Osteocyte (in vitro differentiated cells): ENCODE results near the gene A4GNT. TPM values are rescaled to one million over a fixed set of nuclear protein-coding genes. Genes with fewer than 3 reads are reported as not detected.

Source experiments
- DNase-seq: peaks from one replicate; pipeline ENCODE4 v3.0.0; 2021; ENCODE audit warnings: mixed read lengths; ENCODE audit not compliant: unreplicated experiment; ENCODE audit errors: extremely low spot score
- H3K27ac Mint-ChIP-seq: one replicate; pipeline ENCODE4 v1.8.0; 2021; ENCODE audit warnings: mild to moderate bottlenecking, mixed read lengths; ENCODE audit not compliant: unreplicated experiment
- H3K27me3 Mint-ChIP-seq: one replicate; pipeline ENCODE4 v1.8.0; 2021; ENCODE audit warnings: mixed read lengths; ENCODE audit not compliant: unreplicated experiment
- H3K36me3 Mint-ChIP-seq: one replicate; pipeline ENCODE4 v1.8.0; 2021; ENCODE audit warnings: mixed read lengths; ENCODE audit not compliant: unreplicated experiment
- H3K4me1 Mint-ChIP-seq: one replicate; pipeline ENCODE4 v1.8.0; 2021; ENCODE audit warnings: mixed read lengths; ENCODE audit not compliant: unreplicated experiment
- H3K4me3 Mint-ChIP-seq: one replicate; pipeline ENCODE4 v1.8.0; 2021; ENCODE audit warnings: mild to moderate bottlenecking, moderate library complexity, mixed read lengths; ENCODE audit not compliant: unreplicated experiment
- H3K9me3 Mint-ChIP-seq: one replicate; pipeline ENCODE4 v1.8.0; 2021; ENCODE audit warnings: mixed read lengths; ENCODE audit not compliant: unreplicated experiment
- CTCF ChIP-seq: fragments of 200-600 bp; sonication (generic); IDR thresholded peaks from 2 replicates; pipeline ENCODE4 v1.5.0; 2021; ENCODE audit warnings: antibody characterized with exemption, mild to moderate bottlenecking, moderate library complexity
- long read RNA-seq: library from polyadenylated mRNA; unstranded; transcript quantifications from one replicate; pipeline ENCODE4 v2.0.0, GENCODE V29; 2021
- total RNA-seq: library from RNA; stranded (reverse); gene quantifications from 2 replicates; pipeline ENCODE4 v1.2.1, GENCODE V29; 2021

Gene A4GNT
- total RNA-seq: not detected in 2 replicates
- long read RNA-seq: 0 reads

- Mint-ChIP-seq H3K4me3 (no peak within 1 kb of the TSS), H3K9me3 (no peaks in the 10 kb centered on the region)
Measured at GRCh38 chr3:138132239-138132638, at the start of gene A4GNT. A4GNT (minus strand) TSS chr3:138132390; CDS start chr3:138131256, 1,134 bp downstream.

GRCh38 chr3:138180375-138181029, 48.3 kb upstream of the A4GNT start:
- no peak for DNase-seq
- Mint-ChIP-seq H3K9me3 (no peaks in the 10 kb centered on the region), H3K27ac (no peak overlapping the region), H3K27me3 (peaks cover 44% of the 10 kb centered on the region), H3K36me3 (no peaks in the 10 kb centered on the region), H3K4me3 (no peak overlapping the region), H3K4me1 (no peaks in the 10 kb centered on the region)
- TF ChIP-seq CTCF: peak; percentile 56

More at GRCh38 chr3:138132239-138132638, at the start of gene A4GNT:
- Mint-ChIP-seq H3K36me3 (no peaks in the 10 kb centered on the region), H3K27me3 (peaks cover 61% of the 10 kb centered on the region), H3K4me1 (no peaks in the 10 kb centered on the region), H3K27ac (no peak within 1 kb of the TSS)
- DNase-seq: no peak
- TF ChIP-seq CTCF: no peak

DNA sequence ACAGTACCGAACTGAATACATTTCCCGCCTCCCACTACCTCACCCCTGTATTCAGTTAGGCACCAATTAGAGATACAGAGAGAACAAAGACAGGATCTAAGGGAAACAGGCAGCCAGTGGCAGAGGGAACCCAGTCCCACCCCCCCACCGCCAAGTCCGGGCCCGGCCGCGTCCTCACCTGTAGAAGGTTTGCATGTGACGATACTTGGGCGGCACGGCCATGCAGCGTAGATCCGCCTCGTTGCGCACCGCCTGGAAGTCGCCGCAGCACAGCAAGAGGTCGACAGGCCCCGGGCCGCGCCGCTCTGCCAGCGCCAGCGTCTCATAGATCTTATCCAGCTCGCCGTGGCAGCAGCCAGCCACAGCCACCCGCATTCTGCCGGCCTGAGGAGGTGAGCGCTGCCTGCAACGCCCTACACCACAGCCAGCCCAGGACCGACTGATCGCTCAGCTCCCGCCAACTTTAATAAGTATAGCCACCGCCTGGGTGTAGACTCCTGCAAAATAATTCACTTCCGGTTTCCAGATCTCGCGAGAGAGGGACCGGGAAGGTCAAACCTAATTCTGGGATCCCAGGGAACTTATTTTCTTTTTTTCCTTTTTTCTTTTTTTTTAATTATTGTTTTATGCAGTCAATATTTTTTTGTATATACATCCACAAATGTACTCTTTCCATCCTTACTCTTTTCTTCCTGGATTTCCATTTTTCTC, 42.4 kb upstream of the A4GNT start, which contains the start of gene DBR1:
Gene DBR1 (minus strand): TSS at position 501 of the 711 bp plus-strand sequence. CDS start 126 bp downstream, at position 375.
- H3K36me3 Mint-ChIP-seq: peaks cover 10% of the 10 kb centered on the region

GRCh38 chr3:138173769-138174420, 41.7 kb upstream of the A4GNT start:
- Mint-ChIP-seq H3K27ac (peak overlapping the region; percentile 88), H3K4me1 (peaks cover 32% of the 10 kb centered on the region), H3K27me3 (peaks cover 8% of the 10 kb centered on the region), H3K9me3 (no peaks in the 10 kb centered on the region), H3K36me3 (peaks cover 11% of the 10 kb centered on the region), H3K4me3 (peak overlapping the region; percentile 94)
- no peak for DNase-seq
- no peak for TF ChIP-seq CTCF

More for the DNA sequence above, 42.4 kb upstream of the A4GNT start, which contains the start of gene DBR1:
- H3K27me3 Mint-ChIP-seq: peaks cover 12% of the 10 kb centered on the region
- DNase-seq: peak; percentile 91
- H3K4me3 Mint-ChIP-seq: peak within 1 kb of the TSS; percentile 94
- peaks cover 32% of the 10 kb centered on the region for H3K4me1 Mint-ChIP-seq
- no peak for TF ChIP-seq CTCF
- peak within 1 kb of the TSS; percentile 88 for H3K27ac Mint-ChIP-seq
- no peaks in the 10 kb centered on the region for H3K9me3 Mint-ChIP-seq
